GM12872 (cell line): ENCODE data around the gene CSTPP1.

Experiments
- CTCF ChIP-seq: IDR thresholded peaks from 3 replicates; pipeline ENCODE4 v1.5.1; 2011; ENCODE audit warnings: low read depth, mild to moderate bottlenecking, low read length, moderate library complexity; ENCODE audit not compliant: insufficient read depth

Gene CSTPP1

GRCh38 chr11:46967962-46968361, 31.4 kb downstream of the CSTPP1 start:
- no peak for TF ChIP-seq CTCF

GRCh38 chr11:46969379-46969778, 32.8 kb downstream of the CSTPP1 start:
- TF ChIP-seq CTCF, result no peak

GRCh38 chr11:46970913-46971625, 34.5 kb downstream of the CSTPP1 start:
- TF ChIP-seq CTCF, result no peak

GRCh38 chr11:46972343-46972742, 35.8 kb downstream of the CSTPP1 start:
- TF ChIP-seq CTCF, result no peak

GRCh38 chr11:46972821-46973220, 36.3 kb downstream of the CSTPP1 start:
- no peak for TF ChIP-seq CTCF

- TF ChIP-seq CTCF, result no peak
Measured at GRCh38 chr11:46976182-46976854, 39.8 kb downstream of the CSTPP1 start.

- TF ChIP-seq CTCF, result no peak
Measured at GRCh38 chr11:46977038-46977813, 40.7 kb downstream of the CSTPP1 start.
